ENCODE data around the gene SPATA19. TPM values are rescaled to one million over a fixed set of nuclear protein-coding genes. Genes with fewer than 3 reads are reported as not detected.
A peak's percentile ranks its signal among the peaks of the same experiment; 100 is the strongest.

The SPATA19 gene
- total and polyA plus RNA-seq, 2 of the 4 experiments (the other 2 are of a cell fraction), result not detected

GRCh38 chr11:133800666-133801065, 44.6 kb downstream of the SPATA19 start:
- H3K4ac ChIP-seq (ENCODE audit: low read depth, low read length), result no peak overlapping the region
- no peak overlapping the region for H3K4me2 ChIP-seq (ENCODE audit: low read depth, low read length)
- H4K8ac ChIP-seq (ENCODE audit: low read depth in 2 of 2, low read length in 2 of 2), result no peak overlapping the region
- CTCF ChIA-PET, result no interaction called here
- intact Hi-C loops (cut with micrococcal nuclease), result no loop called here
- no peaks in the 10 kb centered on the region for H3K9me1 ChIP-seq (ENCODE audit: insufficient read depth, low read length)
- BruUV-seq (replicated peaks), result no TSS peak
- H3K9ac ChIP-seq (ENCODE audit: low read depth, low read length), result no peak overlapping the region
- H2AFZ ChIP-seq (replicated peaks; ENCODE audit: low read length, poor library complexity), result no peak overlapping the region
- no peak overlapping the region for H2BK120ac ChIP-seq (ENCODE audit: low read depth, low read length)
- peaks cover 34% of the 10 kb centered on the region for H3K9me3 ChIP-seq (ENCODE audit: control insufficient read depth, insufficient read depth, low read length)
- H3K56ac ChIP-seq (ENCODE audit: extremely low read depth, insufficient read depth, low read length), result no peak overlapping the region
- no peaks in the 10 kb centered on the region for H3K79me1 ChIP-seq (ENCODE audit: low read depth in 1 of 2, low read length in 2 of 2)
- no peak overlapping the region for H2BK15ac ChIP-seq (ENCODE audit: low read depth, low read length)
- no peak overlapping the region for H3K4me3 ChIP-seq (ENCODE audit: insufficient read depth, low read depth, low read length)
- H3K36me3 ChIP-seq (ENCODE audit: control insufficient read depth, insufficient read depth, low read length), result no peaks in the 10 kb centered on the region
- in situ Hi-C loops (cut with MboI; ENCODE audit: low sequenced_read_pairs), result no loop called here
- dilution Hi-C loops (cut with HindIII; ENCODE audit: low sequenced_read_pairs, unreplicated experiment), result no loop called here
- DNase-seq, result no peak
- no peak overlapping the region for H2AK5ac ChIP-seq (ENCODE audit: low read depth, low read length)
- H2AK9ac ChIP-seq (replicated peaks; ENCODE audit: low read depth, low read length, poor library complexity), result peak overlapping the region; percentile 72
- no peak overlapping the region for H4K5ac ChIP-seq (ENCODE audit: low read depth, low read length)
- no peak overlapping the region for H3K14ac ChIP-seq (replicated peaks; ENCODE audit: low read depth, low read length)
- H2BK20ac ChIP-seq (ENCODE audit: low read depth, low read length), result no peak overlapping the region
- no peak overlapping the region for H4K91ac ChIP-seq (ENCODE audit: insufficient read depth, low read depth, low read length)
- no peak overlapping the region for H3K18ac ChIP-seq (ENCODE audit: low read depth, low read length)
- no peaks in the 10 kb centered on the region for H3K27me3 ChIP-seq (ENCODE audit: control insufficient read depth, insufficient read depth, low read length)
- TF ChIP-seq RAD21 (IDR thresholded peaks at IDR 0.05; ENCODE audit: low read length) (no peak), RFX5 (IDR thresholded peaks at IDR 0.05; ENCODE audit: low read depth, low read length) (no peak), MAFK (IDR thresholded peaks at IDR 0.05; ENCODE audit: low read depth, low read length) (no peak), CTCF (conservative IDR thresholded peaks at IDR 0.05; ENCODE audit: low read depth, low read length) (no peak), CHD1 (IDR thresholded peaks at IDR 0.05; ENCODE audit: low read depth, low read length) (no peak), ELK1 (IDR thresholded peaks at IDR 0.05; ENCODE audit: borderline replicate concordance, low read depth, low read length) (no peak), MXI1 (IDR thresholded peaks at IDR 0.05; ENCODE audit: borderline replicate concordance, low read depth, low read length) (no peak), CEBPB (IDR thresholded peaks at IDR 0.05; ENCODE audit: low read depth, low read length) (no peak), NFE2L2 (IDR thresholded peaks at IDR 0.05; ENCODE audit: low read depth, low read length) (no peak), RCOR1 (IDR thresholded peaks at IDR 0.05; ENCODE audit: insufficient replicate concordance, low read length) (no peak), BHLHE40 (IDR thresholded peaks at IDR 0.05; ENCODE audit: low read depth, low read length) (no peak), MAZ (IDR thresholded peaks at IDR 0.05; ENCODE audit: borderline replicate concordance, low read depth, low read length) (no peak), FOS (IDR thresholded peaks at IDR 0.05; ENCODE audit: low read depth, low read length) (no peak)
- POLR2A ChIA-PET (ENCODE audit: unreplicated experiment), result no interaction called here
- no peak overlapping the region for H3K23ac ChIP-seq (ENCODE audit: low read depth, low read length)
- no peak overlapping the region for H3K27ac ChIP-seq (ENCODE audit: insufficient read depth, low read length)
- H3K4me1 ChIP-seq (ENCODE audit: control insufficient read depth, insufficient read depth, low read length), result no peaks in the 10 kb centered on the region
- H2BK5ac ChIP-seq (ENCODE audit: low read depth, low read length, poor library complexity, severe bottlenecking), result no peak overlapping the region
- H4K20me1 ChIP-seq (ENCODE audit: insufficient read depth, low read length), result no peaks in the 10 kb centered on the region
- no peak for ATAC-seq (ENCODE audit: low read depth)
- 57% methylated on average over 5 of the region's 8 CpGs; no CpG with 5 or more reads in 1 of the 2 experiments for WGBS, 2 experiments (ENCODE audit: extremely low coverage in 2 of 2, insufficient read length in 1 of 2)
